DMS153 treated with DMSO at 0.1 percent for 48 hours (cell line): Measurements from ENCODE around the gene BBC3.
"Not testable (repeated sequence)": the region's sequence is repeated elsewhere in the genome, so short reads cannot be mapped to it uniquely, and the experiment has no call there.

ENCODE experiments used
- DNase-seq: peaks from one replicate; lab custom pipeline; 2025; ENCODE audit not compliant: unreplicated experiment; lab: John Stamatoyannopoulos, UW

The BBC3 gene, protein sequence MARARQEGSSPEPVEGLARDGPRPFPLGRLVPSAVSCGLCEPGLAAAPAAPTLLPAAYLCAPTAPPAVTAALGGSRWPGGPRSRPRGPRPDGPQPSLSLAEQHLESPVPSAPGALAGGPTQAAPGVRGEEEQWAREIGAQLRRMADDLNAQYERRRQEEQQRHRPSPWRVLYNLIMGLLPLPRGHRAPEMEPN

GRCh38 chr19:47230921-47231214 is at the start of gene BBC3:
Gene BBC3, minus strand, starts transcription at chr19:47231199. Its CDS starts 2,768 bp downstream, at chr19:47228431.
- no peak for DNase-seq

- DNase-seq: no peak
Observed at GRCh38 chr19:47280183-47280797, 49.3 kb upstream of the BBC3 start.

- not testable (repeated sequence) for DNase-seq
Observed at GRCh38 chr19:47276513-47276912, 45.5 kb upstream of the BBC3 start.

- DNase-seq: peak; percentile 4
Observed at GRCh38 chr19:47275791-47276461, 44.9 kb upstream of the BBC3 start.

DNA sequence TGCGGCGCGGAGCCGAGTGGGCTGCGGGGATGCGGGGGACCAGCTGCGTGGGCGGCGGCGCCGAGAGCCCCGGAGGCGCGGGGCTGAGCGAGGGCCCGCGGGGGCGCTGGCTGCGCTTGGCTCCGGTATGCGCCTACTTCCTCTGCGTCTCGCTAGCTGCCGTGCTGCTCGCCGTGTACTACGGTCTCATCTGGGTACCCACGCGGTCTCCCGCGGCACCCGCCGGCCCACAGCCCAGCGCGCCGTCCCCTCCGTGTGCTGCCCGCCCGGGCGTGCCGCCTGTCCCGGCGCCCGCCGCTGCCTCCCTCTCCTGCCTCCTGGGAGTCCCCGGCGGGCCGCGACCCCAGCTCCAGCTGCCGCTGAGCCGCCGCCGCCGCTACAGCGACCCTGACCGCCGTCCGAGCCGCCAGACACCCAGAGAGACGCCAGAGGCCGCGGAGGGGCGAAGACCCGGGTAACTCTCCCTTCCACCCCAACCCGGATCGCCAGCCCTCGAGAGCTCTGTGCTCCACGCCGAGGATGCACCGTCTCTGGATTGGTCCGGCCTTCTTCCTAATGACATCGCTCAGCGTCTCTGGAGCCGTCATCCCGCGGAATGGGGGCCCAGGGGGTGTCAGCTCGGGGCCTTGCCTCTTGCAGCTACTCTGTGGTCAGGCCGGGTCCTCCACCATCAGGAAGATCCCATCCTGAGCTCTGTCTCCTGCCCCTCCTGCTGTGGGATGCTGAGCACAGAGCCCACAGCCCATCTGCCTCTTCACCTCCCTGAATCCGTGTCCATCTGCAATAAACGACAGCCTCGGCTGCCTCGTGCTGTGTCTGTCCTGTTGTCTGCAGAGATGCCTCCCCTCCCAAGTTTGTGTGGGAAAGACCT is 44.1 kb upstream of the BBC3 start:
- DNase-seq: no peak

GRCh38 chr19:47274071-47274890 is 43.3 kb upstream of the BBC3 start, which contains the start of gene INAFM1:
Gene INAFM1, plus strand, starts transcription at chr19:47274885. Its CDS starts 35 bp downstream, at chr19:47274920.
- DNase-seq: peak; percentile 77

DNA sequence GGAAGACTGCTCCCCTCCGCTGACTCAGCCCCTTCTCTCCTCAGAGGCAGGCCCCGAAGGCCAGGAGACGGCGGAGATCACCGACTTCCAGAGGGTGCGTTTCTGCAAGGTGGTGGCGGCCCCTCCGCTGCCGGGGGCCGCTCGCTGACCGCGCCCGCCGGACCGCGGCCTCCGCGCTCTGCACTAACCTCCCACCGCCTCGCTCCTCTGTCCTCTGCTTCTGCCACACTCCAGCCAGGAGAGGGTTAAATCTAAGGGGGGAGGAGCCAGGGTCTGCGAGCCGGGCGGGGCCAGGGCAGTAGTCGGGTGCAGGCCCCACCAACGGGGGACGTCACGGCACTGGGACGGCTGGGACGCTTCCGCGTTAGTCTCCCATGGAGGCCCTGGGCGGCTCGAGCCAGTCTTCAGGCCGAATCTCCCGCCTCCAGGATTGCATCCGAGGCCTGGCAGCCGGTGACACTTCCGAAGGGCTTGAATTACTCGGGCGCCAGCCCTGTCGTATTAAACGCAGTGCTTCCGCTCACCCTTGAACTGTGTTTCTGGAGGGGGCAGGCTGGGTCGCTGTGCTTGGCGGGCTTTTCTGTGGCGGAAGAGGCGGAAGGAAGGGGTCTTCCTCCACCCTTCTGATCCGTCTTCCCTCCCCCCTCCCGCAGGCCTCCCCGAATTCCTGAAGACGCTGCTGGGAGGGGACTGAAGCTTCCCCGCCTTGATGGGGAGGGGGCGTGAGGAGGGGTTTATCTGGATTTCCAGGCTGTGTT is 42.5 kb upstream of the BBC3 start:
- DNase-seq: peak; percentile 78

DNA sequence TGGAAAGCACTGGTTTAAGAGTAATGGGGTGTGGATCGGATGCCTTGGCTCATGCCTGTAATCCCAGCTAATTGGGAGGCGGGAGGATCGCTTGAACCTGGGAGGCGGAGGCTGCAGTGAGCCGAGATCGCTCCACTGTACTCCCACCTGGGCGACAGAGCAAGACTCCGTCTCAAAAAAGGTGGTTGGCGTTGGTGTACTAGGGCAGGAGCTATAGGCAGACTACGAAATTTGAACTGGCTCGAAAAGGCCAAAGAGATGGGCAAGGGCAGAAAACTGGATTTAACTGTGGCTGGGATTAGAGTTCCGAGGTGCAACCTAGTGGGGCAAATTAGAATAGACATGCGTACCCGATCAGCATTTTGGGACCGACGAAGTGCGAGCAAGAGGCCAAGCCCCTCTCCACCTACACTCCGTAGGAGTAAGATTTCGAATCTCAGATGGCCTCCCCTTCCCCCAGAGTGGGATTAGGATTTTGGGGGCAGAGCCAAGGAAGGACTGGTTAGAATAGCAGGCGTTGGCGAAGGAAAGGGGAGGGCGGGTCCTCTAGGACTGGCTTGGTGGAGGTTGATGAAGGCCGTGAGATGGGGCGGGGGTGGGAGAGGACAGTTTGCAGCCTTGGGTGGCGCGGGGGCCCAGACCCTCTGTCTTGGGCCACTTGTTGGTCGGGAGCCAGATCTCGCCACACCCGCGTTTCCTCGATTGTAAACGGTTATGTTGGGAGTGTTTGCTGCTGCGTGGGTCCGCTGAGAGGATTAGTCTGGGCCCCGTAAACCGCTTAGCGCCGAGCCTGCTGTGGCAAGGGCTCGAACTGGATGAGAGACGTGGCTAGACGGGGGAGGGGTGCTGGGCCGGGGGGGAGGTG is 41.7 kb upstream of the BBC3 start:
- no peak for DNase-seq

GRCh38 chr19:47271949-47272348 is 41.0 kb upstream of the BBC3 start:
- DNase-seq: no peak

GRCh38 chr19:47270408-47270807 is 39.4 kb upstream of the BBC3 start:
- DNase-seq: no peak

DNA sequence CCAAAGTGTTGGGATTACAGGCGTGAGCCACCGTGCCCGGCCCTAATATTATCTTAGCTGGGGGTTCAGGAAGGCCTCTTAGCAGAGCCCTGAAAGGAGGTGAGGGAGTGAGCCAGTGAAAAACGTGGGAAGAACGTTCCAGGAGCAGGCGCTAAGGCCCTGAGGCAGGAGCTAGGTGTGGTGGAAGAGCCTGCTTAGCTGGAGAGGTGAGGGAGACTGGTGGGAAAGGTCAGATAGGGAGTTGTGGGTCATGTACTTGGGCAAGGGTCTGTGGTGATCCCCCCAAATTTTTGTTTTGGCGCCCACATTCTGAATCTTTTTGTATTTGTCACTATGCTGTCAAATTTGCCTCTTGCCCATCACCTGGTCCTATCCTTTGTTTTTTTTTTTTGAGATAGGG is 38.6 kb upstream of the BBC3 start:
- no peak for DNase-seq

DNA sequence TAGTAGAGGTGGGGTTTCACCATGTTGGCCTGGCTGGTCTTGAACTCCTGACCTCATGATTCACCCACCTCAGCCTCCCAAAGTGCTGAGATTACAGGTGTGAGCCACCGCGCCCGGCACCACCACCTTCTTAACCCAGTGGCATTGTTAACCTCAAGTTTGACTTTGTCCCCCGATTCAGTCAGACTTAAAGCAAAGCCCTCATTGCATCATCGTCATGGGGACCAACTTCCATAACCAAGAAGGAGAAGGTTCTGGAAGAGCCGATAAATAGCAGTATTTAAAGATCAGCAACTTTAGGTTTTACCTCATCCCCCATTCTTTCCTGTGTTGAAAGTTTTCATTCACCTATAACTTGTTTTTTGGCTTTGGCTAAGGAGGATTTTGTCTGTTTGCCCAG is 37.0 kb upstream of the BBC3 start:
- DNase-seq: no peak

DNA sequence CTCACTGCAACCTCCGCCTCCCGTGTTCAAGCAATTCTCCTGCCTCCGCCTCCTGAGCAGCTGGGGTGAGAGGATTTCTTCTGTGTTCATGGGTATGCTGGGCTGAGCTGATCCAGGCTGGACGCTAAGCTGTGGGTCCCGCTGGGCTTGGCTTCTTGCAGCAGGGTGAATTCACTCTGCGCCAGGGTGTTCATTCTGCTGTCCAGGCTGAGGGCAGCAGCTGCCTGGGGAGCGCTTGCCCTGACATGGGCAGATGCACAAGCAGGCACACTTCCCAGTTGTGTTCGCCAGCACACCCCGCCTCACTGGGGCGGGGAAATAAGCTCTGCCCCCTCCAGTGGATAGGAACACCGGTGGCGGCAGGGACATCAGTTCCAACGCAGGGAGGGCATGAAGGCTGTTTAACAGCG is 36.4 kb upstream of the BBC3 start:
- no peak for DNase-seq

- DNase-seq: no peak
Observed at GRCh38 chr19:47266401-47266941, 35.5 kb upstream of the BBC3 start.

GRCh38 chr19:47264629-47265028 is 33.6 kb upstream of the BBC3 start:
- DNase-seq: no peak

- not testable (repeated sequence) for DNase-seq
Observed at GRCh38 chr19:47261946-47262793, 31.2 kb upstream of the BBC3 start.

GRCh38 chr19:47260476-47260875 is 29.5 kb upstream of the BBC3 start:
- DNase-seq: no peak
